Heart right ventricle (tissue), 16 donors: ENCODE results near the gene PICK1. TPM values are rescaled to one million over a fixed set of nuclear protein-coding genes. Genes with fewer than 3 reads are reported as not detected.
A peak's percentile ranks its signal among the peaks of the same experiment; 100 is the strongest.

Source experiments
- ATAC-seq, 8 donors: fragments of 200-7000 bp; cut with Tn5 transposase; one replicate each; pipeline ENCODE4 v1.9.1; 2020; ENCODE audit warnings: mild to moderate bottlenecking in 8 of 8, moderate library complexity in 8 of 8, moderate number of reproducible peaks in 1 of 8
- DNase-seq, 2 donors: peaks; one replicate each; pipeline ENCODE4 v3.0.0-alpha.2; 2020
- H3K27ac ChIP-seq, 10 donors: fragments of 200-600 bp; sonication (generic) in 2 of 10; one replicate each; pipeline versions ENCODE4 v1.5.0 to v1.8.0; 2020 to 2022; ENCODE audit warnings: mild to moderate bottlenecking in 3 of 10
- H3K27me3 ChIP-seq, 7 donors: fragments of 200-600 bp; one replicate each; pipeline ENCODE4 v1.8.0; 2021 to 2022; ENCODE audit warnings: mild to moderate bottlenecking in 2 of 7
- H3K36me3 ChIP-seq, 9 donors: fragments of 200-600 bp; sonication (generic) in 1 of 9; one replicate each; pipeline versions ENCODE4 v1.5.0 to v1.8.0; 2020 to 2022; ENCODE audit warnings: mild to moderate bottlenecking in 2 of 9
- H3K4me1 ChIP-seq, 9 donors: fragments of 200-600 bp; sonication (generic) in 1 of 9; one replicate each; pipeline versions ENCODE4 v1.5.0 to v1.8.0; 2020 to 2022; ENCODE audit warnings: mild to moderate bottlenecking in 4 of 9
- H3K4me3 ChIP-seq, 10 donors: fragments of 200-600 bp; sonication (generic) in 2 of 10; one replicate each; pipeline versions ENCODE4 v1.5.0 to v1.8.0; 2020 to 2022; ENCODE audit warnings: mild to moderate bottlenecking in 7 of 10, moderate library complexity in 2 of 10
- H3K9me3 ChIP-seq, 11 donors: fragments of 200-600 bp in 10 of 11; sonication (generic) in 2 of 11; one replicate each; pipeline versions ENCODE4 v1.5.0 to v1.8.0; 2013 to 2022; ENCODE audit warnings: mild to moderate bottlenecking in 2 of 11, control low read depth in 1 of 11, moderate library complexity in 1 of 11
- WGBS, 2 donors: extraction: QIAGEN DNeasy Blood & Tissue Kit; methylation state at CpG; one replicate each; pipeline ENCODE4 v1.1.7; 2013; ENCODE audit warnings: inconsistent platforms in 1 of 2; 5-methylcytosine and 5-hydroxymethylcytosine counted together
- intact Hi-C, 10 donors: fragments of 100-400 bp; cut with DNase I; formaldehyde crosslinking; loops; one replicate each; pipeline versions ENCODE4 v1.11.1 to v1.14.2; 2022
- polyA plus RNA-seq, 2 donors: library from polyadenylated mRNA; stranded (reverse); fragments of 200-250 nt; gene quantifications; one replicate each; pipeline ENCODE4 v1.2.3, GENCODE V29; 2013
- total RNA-seq, 10 donors: library from RNA; stranded (reverse); fragmentation: NEBNext Ultra II Directional in 3 of 10; extraction: Animal tissue kit (Norgen Biotek cat#: 25700) in 3 of 10; gene quantifications; one replicate each; pipeline versions ENCODE4 v1.2.1 to v1.2.4, GENCODE V29; 2021 to 2023
- TF ChIP-seq, protein P1 (sequence below), 9 donors: fragments of 200-600 bp; sonication (generic) in 2 of 9; IDR thresholded peaks; one replicate each; pipeline versions ENCODE4 v1.5.0 to v1.8.0; 2021 to 2022; ENCODE audit warnings: antibody characterized with exemption in 9 of 9, mild to moderate bottlenecking in 5 of 9, moderate library complexity in 1 of 9
- donor health status: Arrhythmogenic right ventricular cardiomyopathy.
- donor health status: ischemic (EF 13 %, LVEDD 7.1; RV severe dilation, severe dysfunction).
- donor health status: healthy with polysubstance abuse.
- donor health status: DM: no; HTN: yes; CAD: no.
- donor health status: DM: no; HTN: no; CAD: no.
- donor health status: ischemic (EF 25% LVEDD 6.9; RV normal size, moderate dysfunction).
- donor health status: ischemic (EF 25% LVEDD 5.7; RV mildly dilated, moderate dysfunction).
- donor health status: healthy.
- donor health status: DM: yes; HTN: yes; CAD: no.
- donor health status: Ischemic cardiomyopathy.
- donor health status: ischemic (EF 35%, LVEDD 5.7; RV mildly dilated, moderate dysfunction).
- donor health status: nonischemic (EF 11% LVEDD 7.7; RV severe dilation, severe dysfunction).
- donor health status: DM: yes; HTN: yes; CAD: no.
- donor health status: PGD.
- donor health status: ischemic (EF 29% LVEDD 5.4; RV normal size, mild dysfunction).
- donor health status: nonischemic (EF 23%, LVEDD 6.1; RV moderate dilation, normal function).

Gene PICK1
- total and polyA plus RNA-seq, 12 donors, result 17.4 to 32.9 (median 23.2) TPM

DNA sequence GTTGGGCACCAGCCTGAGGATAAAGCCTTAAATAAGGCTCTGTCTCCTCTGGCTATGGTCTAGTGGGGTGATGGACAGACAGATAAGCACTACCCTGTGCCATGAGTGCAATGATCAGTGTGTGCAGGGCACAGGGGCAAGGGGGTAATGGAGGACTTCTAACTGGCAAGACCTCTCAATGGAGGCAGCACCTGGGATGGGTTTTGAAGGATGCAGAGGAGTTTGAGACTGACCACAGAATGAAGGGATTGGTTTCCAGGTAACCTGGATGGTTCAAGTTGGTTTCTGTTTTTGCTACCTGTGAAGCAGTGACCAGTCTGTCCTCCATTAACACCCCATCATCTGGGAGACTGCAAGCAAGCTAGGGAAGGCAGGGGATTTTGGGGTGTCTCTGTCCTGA, 27.8 kb upstream of the PICK1 start:
- H3K36me3 ChIP-seq, result no peaks in the 10 kb centered on the region
- H3K27ac ChIP-seq, result peak overlapping the region in 1 of 10 donors; percentile 50
- H3K4me3 ChIP-seq, result no peak overlapping the region
- TF ChIP-seq, protein P1, sequence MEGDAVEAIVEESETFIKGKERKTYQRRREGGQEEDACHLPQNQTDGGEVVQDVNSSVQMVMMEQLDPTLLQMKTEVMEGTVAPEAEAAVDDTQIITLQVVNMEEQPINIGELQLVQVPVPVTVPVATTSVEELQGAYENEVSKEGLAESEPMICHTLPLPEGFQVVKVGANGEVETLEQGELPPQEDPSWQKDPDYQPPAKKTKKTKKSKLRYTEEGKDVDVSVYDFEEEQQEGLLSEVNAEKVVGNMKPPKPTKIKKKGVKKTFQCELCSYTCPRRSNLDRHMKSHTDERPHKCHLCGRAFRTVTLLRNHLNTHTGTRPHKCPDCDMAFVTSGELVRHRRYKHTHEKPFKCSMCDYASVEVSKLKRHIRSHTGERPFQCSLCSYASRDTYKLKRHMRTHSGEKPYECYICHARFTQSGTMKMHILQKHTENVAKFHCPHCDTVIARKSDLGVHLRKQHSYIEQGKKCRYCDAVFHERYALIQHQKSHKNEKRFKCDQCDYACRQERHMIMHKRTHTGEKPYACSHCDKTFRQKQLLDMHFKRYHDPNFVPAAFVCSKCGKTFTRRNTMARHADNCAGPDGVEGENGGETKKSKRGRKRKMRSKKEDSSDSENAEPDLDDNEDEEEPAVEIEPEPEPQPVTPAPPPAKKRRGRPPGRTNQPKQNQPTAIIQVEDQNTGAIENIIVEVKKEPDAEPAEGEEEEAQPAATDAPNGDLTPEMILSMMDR (IDR thresholded peaks at IDR 0.05), result no peak
- peaks cover 3 to 29% (median 16%) of the 10 kb centered on the region in 9 donors for H3K4me1 ChIP-seq
- DNase-seq (no peak), ATAC-seq (no peak)
- H3K9me3 ChIP-seq, result no peaks in the 10 kb centered on the region
- no peaks in the 10 kb centered on the region for H3K27me3 ChIP-seq
- intact Hi-C loops, result no loop called here

DNA sequence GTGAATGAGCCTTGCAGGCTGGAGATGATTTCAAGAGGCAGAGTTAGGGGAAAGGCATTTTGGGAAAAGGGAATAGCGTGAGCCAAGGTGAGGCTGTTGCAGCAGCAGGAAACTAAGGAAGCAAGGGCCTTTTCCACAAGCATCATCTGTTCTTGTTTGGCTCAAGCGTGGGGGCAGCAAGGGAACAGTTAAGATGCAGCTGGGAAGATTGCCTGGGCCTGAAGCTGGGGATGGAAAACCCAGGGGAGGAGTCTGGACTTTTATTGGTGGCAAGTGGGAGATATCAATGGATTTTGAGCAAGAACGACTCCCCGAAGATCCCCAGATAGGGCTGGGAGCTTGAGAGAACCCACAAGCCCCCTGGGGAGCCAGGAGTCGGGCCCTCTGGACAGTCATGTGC, 27.3 kb upstream of the PICK1 start:
- Histone ChIP-seq H3K9me3 (no peaks in the 10 kb centered on the region), H3K36me3 (no peaks in the 10 kb centered on the region), H3K4me1 (peaks cover 6 to 34% (median 21%) of the 10 kb centered on the region in 9 donors), H3K4me3 (no peak overlapping the region), H3K27me3 (no peaks in the 10 kb centered on the region), H3K27ac (peak overlapping the region in 4 of 10 donors; percentile 9 to 52 (median 34))
- intact Hi-C loops, result no loop called here
- 73% methylated on average over 5 of the region's 5 CpGs for WGBS, 2 donors
- TF ChIP-seq, protein P1 (IDR thresholded peaks at IDR 0.05), result no peak
- ATAC-seq, result no peak
- no peak for DNase-seq

DNA sequence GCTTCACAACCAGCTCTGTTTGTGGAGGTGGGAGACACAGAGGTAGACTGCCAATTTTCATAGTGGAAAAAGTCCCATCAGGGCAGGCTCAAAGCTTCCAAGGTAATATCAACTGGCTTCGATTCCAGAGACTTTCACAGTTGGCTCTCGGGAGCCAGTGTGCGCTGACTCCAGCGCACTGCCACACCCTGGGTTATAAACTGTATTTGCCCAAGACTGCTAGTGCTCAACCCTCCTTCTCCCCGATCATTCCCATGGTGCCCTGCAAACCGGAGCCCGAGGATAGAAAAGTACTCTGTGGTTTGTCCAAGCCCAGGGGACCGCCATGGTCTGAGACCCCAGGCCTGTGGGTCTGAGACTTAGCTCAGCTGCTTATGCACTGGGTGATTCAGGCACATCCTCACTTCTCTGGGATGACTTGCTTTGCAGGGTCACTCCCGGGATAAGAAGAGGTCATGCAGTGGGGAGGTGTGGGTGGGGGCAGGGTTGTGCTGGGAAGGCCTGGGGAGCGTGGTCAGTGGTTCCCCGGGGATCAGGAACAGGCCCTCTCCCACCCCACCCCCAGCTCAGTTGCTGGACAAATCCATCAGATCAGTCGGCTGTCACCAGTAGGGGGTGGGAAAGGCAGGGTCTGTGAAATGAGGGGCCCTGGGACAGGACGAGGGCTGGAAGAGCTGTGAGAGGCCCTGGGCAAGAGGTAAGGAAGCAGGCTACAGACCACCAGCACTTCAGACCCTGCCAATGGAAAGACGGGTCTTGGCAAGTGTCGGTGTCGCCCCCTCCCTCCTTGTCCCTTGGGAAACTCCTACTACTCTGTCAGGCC, 26.7 kb upstream of the PICK1 start:
- peaks cover 6 to 36% (median 22%) of the 10 kb centered on the region in 9 donors for H3K4me1 ChIP-seq
- H3K27ac ChIP-seq, result peak overlapping the region in 4 of 10 donors; percentile 9 to 52 (median 34)
- intact Hi-C loops, result no loop called here
- DNase-seq (no peak), ATAC-seq (no peak)
- H3K4me3 ChIP-seq, result no peak overlapping the region
- 74 to 75% methylated on average over 16 of the region's 16 CpGs for WGBS, 2 donors
- TF ChIP-seq, protein P1 (IDR thresholded peaks at IDR 0.05), result no peak
- no peaks in the 10 kb centered on the region for H3K9me3 ChIP-seq
- no peaks in the 10 kb centered on the region for H3K27me3 ChIP-seq
- H3K36me3 ChIP-seq, result no peaks in the 10 kb centered on the region

DNA sequence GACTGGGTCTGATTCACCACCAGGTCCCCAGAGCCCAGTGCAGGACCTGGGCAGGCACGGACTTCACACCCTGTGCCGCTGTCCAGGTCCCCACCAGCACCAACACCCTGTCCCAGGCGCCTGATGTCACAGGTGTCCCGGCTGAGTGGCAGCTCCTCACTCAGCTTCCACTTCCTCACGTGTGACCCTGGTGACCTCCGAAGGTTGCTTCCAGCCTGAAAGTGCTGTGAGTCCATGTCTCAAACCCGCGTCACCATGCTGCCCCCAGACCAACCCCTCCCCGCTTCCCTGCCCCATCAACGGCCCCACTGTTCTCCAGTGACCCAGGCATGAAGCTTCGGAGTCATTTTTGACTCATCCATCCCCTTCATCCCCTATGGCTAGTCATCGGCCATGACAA, 25.7 kb upstream of the PICK1 start:
- no peak for DNase-seq
- no peak for ATAC-seq
- Histone ChIP-seq H3K27ac (peak overlapping the region in 1 of 10 donors; percentile 16), H3K36me3 (no peaks in the 10 kb centered on the region), H3K9me3 (no peaks in the 10 kb centered on the region), H3K4me3 (no peak overlapping the region), H3K27me3 (no peaks in the 10 kb centered on the region), H3K4me1 (peaks cover 6 to 36% (median 22%) of the 10 kb centered on the region in 9 donors)
- 92 to 94% methylated on average over 12 of the region's 12 CpGs for WGBS, 2 donors
- intact Hi-C loops, result no loop called here
- TF ChIP-seq, protein P1 (IDR thresholded peaks at IDR 0.05), result no peak
